HCT116 (cell line): ENCODE data around the gene SH3PXD2A. TPM values are rescaled to one million over a fixed set of nuclear protein-coding genes. Genes with fewer than 3 reads are reported as not detected.

Source experiments
- ATAC-seq: fragments of 200-7000 bp; cut with Tn5 transposase; 2 replicates; pipeline ENCODE4 v1.9.1; 2020; ENCODE audit warnings: mild to moderate bottlenecking, moderate library complexity
- BruUV-seq: library from RNA; stranded (reverse); fragments of 400-500 nt; replicated peaks from 2 replicates; lab custom pipeline; 2021; lab: Mats Ljungman, UMichigan
- CTCF ChIA-PET: fragments of 300-600 bp; sonication (Branson Sonifier 250); formaldehyde crosslinking; loops from one replicate; lab custom pipeline; 2021; ENCODE audit warnings: antibody characterized with exemption; lab: Charles Lee
- POLR2A ChIA-PET: fragments of 300-600, 350-600 bp; sonication (Branson Sonifier 250); formaldehyde crosslinking; loops from one replicate; lab custom pipeline; 2021; ENCODE audit warnings: antibody characterized with exemption; lab: Charles Lee
- RAD21 ChIA-PET, 2 experiments: fragments of 300-600 bp; sonication (Branson Sonifier 250); formaldehyde crosslinking; loops; one replicate each; lab custom pipeline; 2023; ENCODE audit warnings: low total read pairs in 2 of 2; ENCODE audit not compliant: uncharacterized antibody in 2 of 2, unreplicated experiment in 2 of 2, low non-redundant PET in 1 of 2; lab: Charles Lee
- DNase-seq: peaks from one replicate; pipeline ENCODE4 v3.0.0-alpha.2; 2010; ENCODE audit warnings: low read depth, low spot score
- H2AFZ ChIP-seq: fragments of 200-600 bp; shearing (Covaris generic), sonication (generic); 2 replicates; pipeline ENCODE4 v1.6.1; 2017; ENCODE audit warnings: low read depth, mixed run types, mixed read lengths, antibody characterized with exemption, low read length; ENCODE audit not compliant: poor library complexity, severe bottlenecking
- H3K27ac ChIP-seq: 2 replicates; pipeline ENCODE4 v1.5.1; 2012; ENCODE audit warnings: low read depth, low read length
- H3K27me3 ChIP-seq: fragments of 200-600 bp; sonication (generic); 2 replicates; pipeline ENCODE4 v1.6.1; 2016; ENCODE audit warnings: mixed run types, low read length, mixed read lengths; ENCODE audit not compliant: insufficient read depth
- H3K36me3 ChIP-seq, 2 experiments: fragments of 200-500 bp in 1 of 2; fragments of 200-600 bp in 1 of 2; sonication (Bioruptor generic) in 1 of 2; sonication (generic) in 1 of 2; 2 replicates each; pipeline versions ENCODE4 v1.5.1 to v1.6.1; 2014 to 2016; ENCODE audit warnings: low read length in 2 of 2, inconsistent platforms in 1 of 2, mixed read lengths in 1 of 2, mixed run types in 1 of 2; ENCODE audit not compliant: insufficient read depth in 2 of 2, control insufficient read depth in 1 of 2
- H3K4me1 ChIP-seq, 2 experiments: fragments of 200-600 bp in 1 of 2; sonication (generic) in 1 of 2; 2 replicates each; pipeline versions ENCODE4 v1.5.1 to v1.6.1; 2012 to 2017; ENCODE audit warnings: low read length in 2 of 2, inconsistent platforms in 1 of 2, mild to moderate bottlenecking in 1 of 2, mixed read lengths in 1 of 2, mixed run types in 1 of 2, moderate library complexity in 1 of 2; ENCODE audit not compliant: insufficient read depth in 2 of 2, control insufficient read depth in 1 of 2
- H3K4me2 ChIP-seq: fragments of 200-600 bp; sonication (generic); 2 replicates; pipeline ENCODE4 v1.6.1; 2017; ENCODE audit warnings: mixed run types, low read length, mixed read lengths
- H3K4me3 ChIP-seq, 2 experiments: fragments of 200-600 bp in 1 of 2; sonication (generic) in 1 of 2; replicated peaks in 1 of 2; 2 replicates each; pipeline ENCODE4 v1.5.1; 2011 to 2016; ENCODE audit warnings: low read length in 2 of 2, control low read depth in 1 of 2, low read depth in 1 of 2, mild to moderate bottlenecking in 1 of 2, mixed read lengths in 1 of 2, mixed run types in 1 of 2
- H3K79me2 ChIP-seq: fragments of 200-600 bp; sonication (generic); 2 replicates; pipeline ENCODE4 v1.6.1; 2017; ENCODE audit warnings: mild to moderate bottlenecking, mixed run types, low read length, moderate library complexity, mixed read lengths; ENCODE audit not compliant: insufficient read depth
- H3K9ac ChIP-seq: fragments of 200-600 bp; sonication (generic); 2 replicates; pipeline ENCODE4 v1.6.1; 2016; ENCODE audit warnings: low read length, mixed read lengths
- H3K9me2 ChIP-seq: fragments of 200-600 bp; sonication (generic), shearing (Covaris generic); 2 replicates; pipeline ENCODE4 v1.6.1; 2017; ENCODE audit warnings: mixed run types, mild to moderate bottlenecking, moderate library complexity; ENCODE audit not compliant: insufficient read depth
- H3K9me3 ChIP-seq, 2 experiments: fragments of 200-500 bp in 1 of 2; fragments of 200-600 bp in 1 of 2; sonication (Bioruptor generic) in 1 of 2; sonication (generic) in 1 of 2; 2 replicates each; pipeline ENCODE4 v1.6.1; 2014 to 2017; ENCODE audit warnings: low read length in 2 of 2, mixed read lengths in 2 of 2, inconsistent platforms in 1 of 2, low read depth in 1 of 2, mild to moderate bottlenecking in 1 of 2, mixed run types in 1 of 2, moderate library complexity in 1 of 2; ENCODE audit not compliant: control insufficient read depth in 1 of 2, insufficient read depth in 1 of 2
- H4K20me1 ChIP-seq: fragments of 200-600 bp; sonication (generic), shearing (Covaris generic); 2 replicates; pipeline ENCODE4 v1.6.1; 2017; ENCODE audit warnings: mixed run types, mild to moderate bottlenecking, moderate library complexity; ENCODE audit not compliant: insufficient read depth
- CEBPB ChIP-seq: IDR thresholded peaks from 2 replicates; pipeline ENCODE4 v1.6.1; 2012; ENCODE audit warnings: low read depth
- CTCF ChIP-seq, 3 experiments: fragments of 200-600 bp in 1 of 3; sonication (generic) in 1 of 3; IDR thresholded peaks in 2 of 3; conservative IDR thresholded peaks in 1 of 3; 2 replicates each; pipeline ENCODE4 v1.5.1; 2012 to 2017; ENCODE audit warnings: low read depth in 2 of 3, low read length in 2 of 3, antibody characterized with exemption in 1 of 3, borderline replicate concordance in 1 of 3, control low read depth in 1 of 3, mild to moderate bottlenecking in 1 of 3, mixed read lengths in 1 of 3, mixed run types in 1 of 3, moderate library complexity in 1 of 3; ENCODE audit not compliant: insufficient read depth in 1 of 3
- EGR1 ChIP-seq: IDR thresholded peaks from 2 replicates; pipeline ENCODE4 v1.6.1; 2012; ENCODE audit warnings: low read depth
- EZH2 ChIP-seq: fragments of 200-600 bp; sonication (generic); IDR thresholded peaks from 2 replicates; pipeline ENCODE4 v1.6.1; 2017; ENCODE audit warnings: antibody characterized with exemption, mixed run types
- POLR2AphosphoS5 ChIP-seq: IDR thresholded peaks from 2 replicates; pipeline ENCODE4 v1.6.1; 2011; ENCODE audit warnings: mild to moderate bottlenecking, low read depth, low read length, moderate library complexity
- REST ChIP-seq: IDR thresholded peaks from 2 replicates; pipeline ENCODE4 v1.6.1; 2012; ENCODE audit warnings: low read depth
- SRF ChIP-seq: IDR thresholded peaks from 2 replicates; pipeline ENCODE4 v1.6.1; 2012; ENCODE audit warnings: low read depth
- ZFX ChIP-seq: fragments of 450-650 bp; IDR thresholded peaks from 2 replicates; pipeline ENCODE4 v1.6.1; 2017
- intact Hi-C: fragments of 100-400 bp; cut with micrococcal nuclease; formaldehyde crosslinking; loops from 2 replicates; pipeline ENCODE4 v1.10.0; 2022
- total RNA-seq: library from RNA; stranded (reverse); gene quantifications from one replicate; pipeline ENCODE4 v1.2.1, GENCODE V29; 2021; ENCODE audit not compliant: unreplicated experiment

The SH3PXD2A gene
- total RNA-seq, 1 experiment from 2014 or later = 8.7 TPM

GRCh38 chr10:103637927-103638557, 217.3 kb downstream of the SH3PXD2A start:
- Histone ChIP-seq H3K27me3 (no peaks in the 10 kb centered on the region), H3K79me2 (no peaks in the 10 kb centered on the region), H3K36me3 (no peaks in the 10 kb centered on the region), H3K4me2 (no peak overlapping the region), H3K27ac (no peak overlapping the region), H2AFZ (no peak overlapping the region), H3K4me1 (peaks cover 3 to 13% of the 10 kb centered on the region in 2 experiments; a peak in 3 of 4 replicates), H3K9me3 (no peaks in the 10 kb centered on the region), H3K9me2 (no peaks in the 10 kb centered on the region), H4K20me1 (no peaks in the 10 kb centered on the region), H3K4me3 (no peak overlapping the region), H3K9ac (no peak overlapping the region)
- BruUV-seq = no TSS peak
- intact Hi-C loops = no loop called here
- POLR2A ChIA-PET = no interaction called here
- RAD21 ChIA-PET = no interaction called here
- TF ChIP-seq REST = no peak
- TF ChIP-seq ZFX = no peak
- no peak for TF ChIP-seq CEBPB
- no peak for TF ChIP-seq EGR1
- no peak for TF ChIP-seq SRF
- no peak for TF ChIP-seq EZH2
- TF ChIP-seq POLR2AphosphoS5 = no peak
- TF ChIP-seq CTCF (IDR thresholded peaks at IDR 0.05 in 2 of 3, conservative IDR thresholded peaks at IDR 0.05 in 1 of 3; ENCODE audit: borderline replicate concordance in 1 of 3, insufficient read depth in 1 of 3, low read depth in 2 of 3, low read length in 2 of 3) = no peak
- CTCF ChIA-PET = no interaction called here
- no peak for DNase-seq
- no peak for ATAC-seq
